WTC11 (cell line): ENCODE data around the gene PPM1D. TPM values are rescaled to one million over a fixed set of nuclear protein-coding genes. Genes with fewer than 3 reads are reported as not detected.

ENCODE experiments used
- ATAC-seq: fragments of 200-7000 bp; cut with Tn5 transposase; 2 replicates; pipeline ENCODE4 v1.10.0; 2021; ENCODE audit warnings: mild to moderate bottlenecking, moderate library complexity
- CTCF ChIA-PET: fragments of 300-600 bp; sonication (Branson Sonifier 250); formaldehyde crosslinking; loops from one replicate; lab custom pipeline; 2021; ENCODE audit warnings: antibody characterized with exemption; lab: Charles Lee
- POLR2A ChIA-PET: fragments of 350-600 bp; sonication (Branson Sonifier 250); formaldehyde crosslinking; loops from one replicate; lab custom pipeline; 2021; ENCODE audit warnings: antibody characterized with exemption; lab: Charles Lee
- DNase-seq: peaks from one replicate; pipeline ENCODE4 v3.0.0; 2021; ENCODE audit warnings: low spot score
- H3K27ac Mint-ChIP-seq: 2 replicates; pipeline ENCODE4 v1.8.0; 2021; ENCODE audit warnings: mixed read lengths
- H3K27me3 Mint-ChIP-seq: 2 replicates; pipeline ENCODE4 v1.8.0; 2021; ENCODE audit warnings: low read depth, mild to moderate bottlenecking, moderate library complexity, mixed read lengths
- H3K36me3 Mint-ChIP-seq: 2 replicates; pipeline ENCODE4 v1.8.0; 2021; ENCODE audit warnings: mixed read lengths
- H3K4me1 Mint-ChIP-seq: 2 replicates; pipeline ENCODE4 v1.8.0; 2022; ENCODE audit warnings: mixed read lengths
- H3K4me3 Mint-ChIP-seq: 2 replicates; pipeline ENCODE4 v1.8.0; 2021; ENCODE audit warnings: mild to moderate bottlenecking, moderate library complexity, mixed read lengths
- H3K9me3 Mint-ChIP-seq: 2 replicates; pipeline ENCODE4 v1.8.0; 2021; ENCODE audit warnings: mixed read lengths
- AR ChIP-seq: fragments of 250-450 bp; sonication (Bioruptor Pico); IDR thresholded peaks from 2 replicates; pipeline ENCODE4 v1.9.0; 2021; ENCODE audit warnings: mild to moderate bottlenecking
- CDX4 ChIP-seq: fragments of 250-450 bp; sonication (Bioruptor Pico); IDR thresholded peaks from 2 replicates; pipeline ENCODE4 v1.9.0; 2021; ENCODE audit warnings: moderate library complexity, mild to moderate bottlenecking, inconsistent platforms, borderline replicate concordance
- E2F1 ChIP-seq: sonication (generic); formaldehyde crosslinking; IDR thresholded peaks from 2 replicates; pipeline ENCODE4 v1.8.0; 2022; ENCODE audit warnings: mild to moderate bottlenecking, missing genetic modification reagents
- ERG ChIP-seq: fragments of 250-450 bp; sonication (Bioruptor Pico); IDR thresholded peaks from 2 replicates; pipeline ENCODE4 v1.8.0; 2021; ENCODE audit warnings: mild to moderate bottlenecking
- FOXK1 ChIP-seq: sonication (generic); formaldehyde crosslinking; IDR thresholded peaks from 2 replicates; pipeline ENCODE4 v1.8.0; 2022; ENCODE audit warnings: mild to moderate bottlenecking, moderate library complexity, missing genetic modification reagents
- FOXP4 ChIP-seq: sonication (generic); formaldehyde crosslinking; IDR thresholded peaks from 2 replicates; pipeline ENCODE4 v1.8.0; 2022; ENCODE audit warnings: mild to moderate bottlenecking, missing genetic modification reagents
- JAZF1 ChIP-seq: fragments of 250-450 bp; sonication (Bioruptor Pico); IDR thresholded peaks from 2 replicates; pipeline ENCODE4 v1.9.0; 2021; ENCODE audit warnings: moderate library complexity, mild to moderate bottlenecking, inconsistent platforms
- KAT7 ChIP-seq: sonication (generic); formaldehyde crosslinking; IDR thresholded peaks from 2 replicates; pipeline ENCODE4 v1.8.1; 2023; ENCODE audit warnings: missing genetic modification reagents, mild to moderate bottlenecking, borderline replicate concordance
- RELA ChIP-seq: sonication (generic); formaldehyde crosslinking; IDR thresholded peaks from 2 replicates; pipeline ENCODE4 v1.8.1; 2022; ENCODE audit warnings: missing genetic modification reagents, mild to moderate bottlenecking, borderline replicate concordance
- SMAD4 ChIP-seq: sonication (generic); formaldehyde crosslinking; IDR thresholded peaks from 2 replicates; pipeline ENCODE4 v1.8.0; 2022; ENCODE audit warnings: mild to moderate bottlenecking, missing genetic modification reagents
- SP1 ChIP-seq: sonication (generic); formaldehyde crosslinking; conservative IDR thresholded peaks from 2 replicates; pipeline ENCODE4 v1.8.1; 2022; ENCODE audit warnings: missing genetic modification reagents
- TCF7 ChIP-seq: sonication (generic); formaldehyde crosslinking; IDR thresholded peaks from 2 replicates; pipeline ENCODE4 v1.8.0; 2022; ENCODE audit warnings: mild to moderate bottlenecking, low read depth, missing genetic modification reagents, moderate library complexity
- TP53 ChIP-seq: sonication (generic); formaldehyde crosslinking; IDR thresholded peaks from 2 replicates; pipeline ENCODE4 v1.8.1; 2023; ENCODE audit warnings: mild to moderate bottlenecking, missing genetic modification reagents
- ZBTB43 ChIP-seq: sonication (generic); formaldehyde crosslinking; IDR thresholded peaks from 2 replicates; pipeline ENCODE4 v1.8.1; 2023; ENCODE audit warnings: mild to moderate bottlenecking, missing genetic modification reagents
- ZNF512 ChIP-seq: sonication (generic); formaldehyde crosslinking; IDR thresholded peaks from 2 replicates; pipeline ENCODE4 v1.8.1; 2022; ENCODE audit warnings: missing genetic modification reagents, borderline replicate concordance
- total RNA-seq: library from RNA; stranded (reverse); gene quantifications from 3 replicates; pipeline ENCODE4 v1.2.3, GENCODE V29; 2021
- TF ChIP-seq, protein P1 (sequence below): sonication (generic); formaldehyde crosslinking; IDR thresholded peaks from 2 replicates; pipeline ENCODE4 v1.8.1; 2023; ENCODE audit warnings: mild to moderate bottlenecking, missing genetic modification reagents, moderate library complexity
- TF ChIP-seq, protein P2 (sequence below): sonication (generic); formaldehyde crosslinking; IDR thresholded peaks from 2 replicates; pipeline ENCODE4 v1.8.0; 2022; ENCODE audit warnings: mild to moderate bottlenecking, missing genetic modification reagents
- TF ChIP-seq, protein P3 (sequence below): sonication (generic); formaldehyde crosslinking; IDR thresholded peaks from 2 replicates; pipeline ENCODE4 v1.8.0; 2023; ENCODE audit warnings: mild to moderate bottlenecking, missing genetic modification reagents

The PPM1D gene
- total RNA-seq, 1 experiment from 2014 or later: 20.4 TPM

GRCh38 chr17:60678118-60678444 lies 78.1 kb downstream of the PPM1D start (continued):
- TF ChIP-seq, protein P1, sequence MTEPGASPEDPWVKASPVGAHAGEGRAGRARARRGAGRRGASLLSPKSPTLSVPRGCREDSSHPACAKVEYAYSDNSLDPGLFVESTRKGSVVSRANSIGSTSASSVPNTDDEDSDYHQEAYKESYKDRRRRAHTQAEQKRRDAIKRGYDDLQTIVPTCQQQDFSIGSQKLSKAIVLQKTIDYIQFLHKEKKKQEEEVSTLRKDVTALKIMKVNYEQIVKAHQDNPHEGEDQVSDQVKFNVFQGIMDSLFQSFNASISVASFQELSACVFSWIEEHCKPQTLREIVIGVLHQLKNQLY (CRISPR knock-in tag): no peak
- TF ChIP-seq SMAD4 (CRISPR knock-in tag): no peak
- TF ChIP-seq ZBTB43 (CRISPR knock-in tag): no peak
- no peak for TF ChIP-seq ERG (CRISPR knock-in tag)
- no peak for TF ChIP-seq TP53 (CRISPR knock-in tag)
- TF ChIP-seq, protein P2, sequence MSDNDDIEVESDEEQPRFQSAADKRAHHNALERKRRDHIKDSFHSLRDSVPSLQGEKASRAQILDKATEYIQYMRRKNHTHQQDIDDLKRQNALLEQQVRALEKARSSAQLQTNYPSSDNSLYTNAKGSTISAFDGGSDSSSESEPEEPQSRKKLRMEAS: no peak
- TF ChIP-seq AR (CRISPR knock-in tag): no peak
- TF ChIP-seq SP1 (CRISPR knock-in tag): no peak
- no peak for TF ChIP-seq CDX4 (CRISPR knock-in tag)
- no peak for TF ChIP-seq KAT7 (CRISPR knock-in tag)
- TF ChIP-seq E2F1: no peak
- TF ChIP-seq TCF7: no peak
- TF ChIP-seq, protein P3, sequence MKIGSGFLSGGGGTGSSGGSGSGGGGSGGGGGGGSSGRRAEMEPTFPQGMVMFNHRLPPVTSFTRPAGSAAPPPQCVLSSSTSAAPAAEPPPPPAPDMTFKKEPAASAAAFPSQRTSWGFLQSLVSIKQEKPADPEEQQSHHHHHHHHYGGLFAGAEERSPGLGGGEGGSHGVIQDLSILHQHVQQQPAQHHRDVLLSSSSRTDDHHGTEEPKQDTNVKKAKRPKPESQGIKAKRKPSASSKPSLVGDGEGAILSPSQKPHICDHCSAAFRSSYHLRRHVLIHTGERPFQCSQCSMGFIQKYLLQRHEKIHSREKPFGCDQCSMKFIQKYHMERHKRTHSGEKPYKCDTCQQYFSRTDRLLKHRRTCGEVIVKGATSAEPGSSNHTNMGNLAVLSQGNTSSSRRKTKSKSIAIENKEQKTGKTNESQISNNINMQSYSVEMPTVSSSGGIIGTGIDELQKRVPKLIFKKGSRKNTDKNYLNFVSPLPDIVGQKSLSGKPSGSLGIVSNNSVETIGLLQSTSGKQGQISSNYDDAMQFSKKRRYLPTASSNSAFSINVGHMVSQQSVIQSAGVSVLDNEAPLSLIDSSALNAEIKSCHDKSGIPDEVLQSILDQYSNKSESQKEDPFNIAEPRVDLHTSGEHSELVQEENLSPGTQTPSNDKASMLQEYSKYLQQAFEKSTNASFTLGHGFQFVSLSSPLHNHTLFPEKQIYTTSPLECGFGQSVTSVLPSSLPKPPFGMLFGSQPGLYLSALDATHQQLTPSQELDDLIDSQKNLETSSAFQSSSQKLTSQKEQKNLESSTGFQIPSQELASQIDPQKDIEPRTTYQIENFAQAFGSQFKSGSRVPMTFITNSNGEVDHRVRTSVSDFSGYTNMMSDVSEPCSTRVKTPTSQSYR (CRISPR knock-in tag): no peak

DNA sequence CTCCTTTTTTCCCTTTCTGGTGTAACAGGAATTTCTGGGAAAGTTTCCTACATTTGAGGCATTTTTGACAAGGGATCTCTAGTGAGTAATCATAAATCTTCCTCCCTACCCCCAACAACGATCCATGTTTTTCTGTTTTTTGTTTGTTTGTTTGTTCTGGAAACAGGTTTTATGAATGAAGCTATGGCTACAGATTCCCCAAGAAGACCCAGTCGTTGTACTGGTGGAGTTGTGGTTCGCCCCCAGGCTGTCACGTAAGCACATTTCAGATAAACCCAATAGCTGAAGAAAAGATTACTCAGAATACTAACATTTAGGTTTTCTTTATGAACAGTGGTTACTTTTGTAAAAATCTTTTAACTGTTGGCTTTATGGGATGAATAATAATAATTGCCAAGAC lies 79.3 kb downstream of the PPM1D start:
- CTCF ChIA-PET: no interaction called here
- TF ChIP-seq ZNF512 (CRISPR knock-in tag) (no peak), JAZF1 (no peak), FOXP4 (CRISPR knock-in tag) (no peak), RELA (CRISPR knock-in tag) (no peak), CDX4 (CRISPR knock-in tag) (no peak), FOXK1 (CRISPR knock-in tag) (no peak), SP1 (CRISPR knock-in tag) (no peak)
- TF ChIP-seq, protein P1 (CRISPR knock-in tag): no peak
- TF ChIP-seq, protein P2: no peak

More for the DNA sequence above, 79.3 kb downstream of the PPM1D start:
- DNase-seq (no peak), ATAC-seq (no peak)
- peak overlapping the region; percentile 22; the same call in 1 of the 2 replicates for H3K4me3 Mint-ChIP-seq
- POLR2A ChIA-PET: no interaction called here
- no peak overlapping the region for H3K27ac Mint-ChIP-seq
- no peaks in the 10 kb centered on the region for H3K27me3 Mint-ChIP-seq
- no peaks in the 10 kb centered on the region for H3K36me3 Mint-ChIP-seq
- H3K9me3 Mint-ChIP-seq: peaks cover 7% of the 10 kb centered on the region
- peaks cover 6% of the 10 kb centered on the region for H3K4me1 Mint-ChIP-seq
